Stimulated activated CD4-positive, alpha-beta T cell treated with anti-CD3 and anti-CD28 coated beads, Interleukin-4, amount 100 ng/mL, for 24 hours (primary cell): ENCODE measurements around the gene GRIK4.
A peak's percentile ranks its signal among the peaks of the same experiment; 100 is the strongest.

Experiments used
- DNase-seq: peaks from one replicate; pipeline ENCODE4 v3.0.0-alpha.2; 2020

GRIK4 gene

DNA sequence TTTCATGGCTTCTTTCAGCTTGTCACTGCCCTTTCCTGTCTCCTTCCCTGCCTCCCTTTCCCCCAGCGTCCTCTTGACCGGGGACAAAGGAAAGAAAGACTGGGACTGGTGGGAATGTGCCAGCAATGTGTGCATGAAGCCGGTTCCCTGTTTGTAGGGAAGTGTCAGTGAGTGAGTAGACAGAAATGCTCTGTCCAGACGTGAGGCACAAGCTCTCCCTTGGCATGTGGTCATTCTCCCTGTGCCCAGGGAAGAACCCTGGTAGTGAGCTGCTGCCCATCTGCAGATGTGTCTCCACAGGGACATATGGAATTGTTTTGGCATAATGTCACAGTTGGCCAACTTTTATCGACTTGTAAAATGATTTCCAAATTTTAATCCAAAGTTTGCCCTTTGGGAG is 426.0 kb downstream of the GRIK4 start:
- no peak for DNase-seq

DNA sequence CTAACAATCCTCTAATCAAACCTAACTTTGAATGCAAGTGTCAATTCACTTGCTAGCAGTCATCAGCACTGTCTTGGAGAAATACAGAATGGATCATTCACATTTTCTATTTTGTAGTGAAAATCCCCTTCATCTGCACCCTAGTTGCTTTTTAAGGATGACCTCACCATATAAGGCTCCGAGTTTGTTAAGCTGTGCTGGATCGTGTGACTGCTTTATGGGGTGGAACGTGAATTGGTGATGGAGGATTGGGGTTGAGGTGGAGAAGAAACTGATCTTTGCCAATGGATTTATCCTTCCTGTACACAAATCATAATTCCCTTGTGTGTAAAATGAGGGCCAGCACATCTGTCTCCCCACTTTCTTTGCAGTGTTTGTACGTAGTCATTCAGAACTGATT is 426.7 kb downstream of the GRIK4 start:
- DNase-seq: no peak

DNA sequence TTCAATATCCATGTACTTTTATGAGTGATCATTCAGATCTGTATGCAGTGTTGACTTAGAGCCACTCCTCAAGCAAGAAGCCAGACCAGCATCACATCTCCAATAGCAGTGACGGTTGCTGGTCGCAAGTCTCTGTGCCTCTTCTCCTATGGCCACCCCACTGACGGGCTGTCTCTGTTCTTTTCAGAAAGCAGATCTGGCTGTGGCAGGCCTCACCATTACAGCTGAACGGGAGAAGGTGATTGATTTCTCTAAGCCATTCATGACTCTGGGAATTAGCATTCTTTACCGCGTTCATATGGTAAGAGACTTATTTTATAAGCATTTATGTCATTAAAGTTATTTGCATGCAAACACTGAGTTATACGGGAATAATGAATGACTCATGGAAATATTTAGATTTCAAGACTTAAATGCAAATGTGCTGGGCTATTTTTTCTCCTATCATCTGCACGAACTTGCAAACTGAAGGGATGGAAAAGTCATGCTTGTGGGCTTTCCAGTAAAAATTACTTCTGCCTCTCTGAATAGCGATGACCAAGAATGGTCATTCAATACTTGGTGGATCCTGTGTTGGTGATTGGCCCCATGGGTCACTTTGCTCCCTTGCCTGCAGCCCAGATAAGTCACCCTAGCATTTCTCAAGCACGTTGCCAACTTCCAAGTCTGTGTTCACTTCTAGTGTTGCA is 428.8 kb downstream of the GRIK4 start:
- DNase-seq: no peak

DNA sequence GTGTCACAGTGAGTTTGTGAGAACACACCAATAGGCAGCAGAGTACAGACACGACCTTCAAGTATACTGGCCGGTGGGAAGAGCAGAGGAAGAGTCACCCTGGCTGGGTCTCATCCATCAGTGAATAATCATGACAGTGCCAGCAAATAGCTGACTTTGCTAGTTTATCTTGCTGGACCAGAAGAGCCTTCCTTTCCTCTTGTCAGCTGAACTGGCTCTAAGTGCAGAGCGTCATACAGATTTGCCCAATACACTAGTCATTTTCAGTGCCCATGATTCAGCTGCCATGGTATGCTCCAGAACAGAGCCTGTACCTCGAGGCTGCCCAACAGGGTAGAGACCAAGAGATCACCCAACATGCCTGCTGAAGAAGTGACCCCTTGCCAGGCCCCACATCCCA is 429.5 kb downstream of the GRIK4 start:
- no peak for DNase-seq

DNA sequence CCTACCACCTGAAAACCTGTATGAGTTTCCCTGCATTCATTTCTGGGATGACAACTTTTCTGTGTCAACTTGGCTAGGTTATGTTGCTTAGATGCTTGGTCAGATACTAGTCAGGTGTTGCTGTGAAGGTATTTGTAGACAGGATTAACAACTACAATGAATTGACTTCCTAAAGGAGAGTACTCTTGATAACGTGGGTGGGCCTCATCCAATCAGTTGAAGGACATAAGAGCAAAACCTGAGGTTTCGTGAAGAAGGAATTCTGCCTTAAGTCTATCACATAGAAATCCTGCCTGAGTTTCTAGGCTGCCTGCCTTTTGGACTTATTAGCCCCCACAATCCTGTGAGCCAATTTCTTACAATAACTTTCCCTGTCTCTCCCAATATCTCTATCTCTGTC is 431.2 kb downstream of the GRIK4 start:
- no peak for DNase-seq

DNA sequence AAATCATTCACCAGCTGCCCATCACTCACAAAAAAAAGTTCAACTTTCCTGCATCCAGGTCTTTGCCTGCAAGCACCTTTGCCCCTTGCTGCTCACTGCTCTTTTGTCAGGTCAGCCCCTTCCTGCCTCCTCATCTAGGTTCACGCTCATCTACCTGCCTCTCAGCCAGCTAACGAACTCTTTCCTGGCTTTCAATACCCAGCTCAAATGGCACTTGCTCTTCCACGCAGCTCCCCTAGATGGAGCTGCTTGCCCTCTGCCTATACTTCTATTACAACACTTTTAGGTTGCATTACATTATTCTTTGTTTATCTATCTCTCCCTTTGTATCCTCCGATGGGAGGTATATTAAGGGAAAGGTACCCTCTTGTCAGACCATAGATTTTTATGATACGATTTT is 433.5 kb downstream of the GRIK4 start:
- DNase-seq: no peak

DNA sequence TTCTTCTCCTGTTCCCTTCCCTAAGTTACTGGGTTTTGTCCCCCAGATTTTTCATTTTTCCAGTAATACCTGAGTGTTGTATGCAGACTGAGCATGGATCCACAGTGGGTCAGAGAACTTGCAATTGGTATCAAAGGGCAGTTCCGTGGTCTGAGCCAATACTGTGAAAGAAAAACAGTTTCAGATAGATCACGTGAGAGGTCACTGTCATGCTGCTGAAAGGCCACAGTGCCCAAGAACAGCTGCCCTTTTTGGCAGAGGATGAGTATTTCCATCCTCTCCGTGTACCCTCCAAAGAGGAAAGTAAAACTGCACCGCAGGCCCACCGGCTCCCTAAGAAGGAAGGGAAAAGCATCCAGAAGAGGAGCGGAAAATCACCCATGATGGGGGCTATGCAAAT is 439.3 kb downstream of the GRIK4 start:
- DNase-seq: no peak

DNA sequence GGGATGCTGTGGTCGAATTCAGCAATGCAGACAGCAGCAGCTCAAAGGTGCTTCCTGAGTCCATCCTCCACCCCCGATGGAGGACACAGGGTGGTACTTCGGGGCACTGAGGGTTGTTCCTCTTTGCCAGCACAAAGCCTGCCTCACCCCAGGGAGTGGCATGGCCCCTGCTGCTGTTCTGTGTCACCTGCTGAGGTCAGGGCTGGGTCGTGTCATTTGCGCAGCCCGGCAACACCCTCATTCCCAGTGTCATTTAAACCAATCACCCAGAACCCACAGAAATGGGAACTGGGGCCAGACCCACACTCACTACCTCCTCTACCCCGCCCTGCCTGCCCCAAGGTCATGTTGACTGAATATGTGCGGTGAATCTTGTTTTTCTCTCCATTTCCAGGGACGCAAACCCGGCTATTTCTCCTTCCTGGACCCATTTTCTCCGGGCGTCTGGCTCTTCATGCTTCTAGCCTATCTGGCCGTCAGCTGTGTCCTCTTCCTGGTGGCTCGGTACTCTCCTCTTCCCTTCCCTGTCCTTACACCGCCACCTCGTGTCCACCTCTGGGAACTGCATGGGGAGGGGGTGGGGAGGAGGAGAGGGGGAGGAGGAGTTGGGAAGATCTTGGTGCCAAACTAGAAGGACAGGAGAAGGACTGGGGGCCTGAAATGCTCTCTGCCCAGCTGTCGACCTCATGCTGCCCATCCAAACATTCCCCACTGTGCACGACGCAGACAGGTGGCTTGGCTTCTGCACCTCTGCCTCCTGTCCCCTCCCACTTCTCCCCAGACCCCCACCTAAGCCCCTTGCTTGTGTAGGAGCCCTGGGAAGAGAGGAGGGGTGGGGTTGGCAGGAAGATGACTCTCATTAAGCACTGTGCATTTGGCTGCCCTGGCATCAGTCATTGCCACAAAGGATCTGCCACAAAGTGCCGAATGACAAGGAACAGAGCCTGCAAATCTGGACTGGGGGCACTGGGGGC is 441.2 kb downstream of the GRIK4 start:
- peak; percentile 63 for DNase-seq

DNA sequence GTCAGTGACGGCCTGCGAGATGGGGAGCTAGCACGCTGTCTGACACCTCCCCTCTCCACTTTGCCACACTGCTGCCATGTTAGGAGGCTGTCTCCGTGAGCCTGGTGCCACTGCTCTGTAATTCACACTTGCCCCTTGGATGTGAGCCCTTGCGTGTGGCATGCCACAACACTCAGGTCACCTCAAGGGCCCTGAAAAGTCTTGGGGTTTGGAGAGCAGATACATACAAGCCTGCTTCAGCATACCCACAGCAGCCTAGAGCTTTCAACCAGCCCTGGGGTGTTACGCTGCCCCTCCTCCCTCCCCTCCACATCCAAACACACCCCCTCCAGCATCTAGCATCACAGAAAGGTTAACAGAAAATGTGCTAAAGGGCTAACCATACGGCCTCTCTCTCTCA is 442.8 kb downstream of the GRIK4 start:
- DNase-seq: no peak

DNA sequence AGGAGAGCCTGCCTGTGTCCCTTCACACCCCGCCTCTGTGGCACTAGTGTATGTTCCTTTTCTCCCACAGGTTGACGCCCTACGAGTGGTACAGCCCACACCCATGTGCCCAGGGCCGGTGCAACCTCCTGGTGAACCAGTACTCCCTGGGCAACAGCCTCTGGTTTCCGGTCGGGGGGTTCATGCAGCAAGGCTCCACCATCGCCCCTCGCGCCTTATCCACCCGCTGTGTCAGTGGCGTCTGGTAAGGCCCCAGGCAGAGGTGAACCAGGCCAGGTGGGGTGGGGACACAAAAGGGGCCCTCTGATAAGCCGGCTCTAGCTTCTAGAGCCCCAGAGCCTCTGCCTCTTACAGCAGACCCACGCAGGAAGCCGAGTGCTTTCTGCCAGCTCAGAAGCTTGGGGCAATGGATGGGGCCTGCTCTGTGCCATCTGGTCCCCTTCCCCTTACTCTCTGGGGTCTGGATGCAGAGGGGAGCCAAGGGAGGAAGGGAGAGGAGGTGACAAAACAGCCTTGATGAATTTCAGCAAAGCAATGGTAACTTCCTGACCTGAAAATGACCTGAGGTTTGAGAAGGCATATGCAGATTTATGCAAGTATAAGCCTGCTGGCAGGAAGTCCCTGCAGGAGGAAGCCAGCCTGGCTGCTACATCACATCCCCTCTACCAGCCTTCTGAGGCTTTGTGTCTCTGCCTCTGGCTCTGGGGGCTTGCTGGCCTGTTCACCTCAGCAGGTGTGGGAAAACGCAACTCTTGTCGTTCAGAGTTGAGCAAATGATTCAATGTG is 445.4 kb downstream of the GRIK4 start:
- no peak for DNase-seq

DNA sequence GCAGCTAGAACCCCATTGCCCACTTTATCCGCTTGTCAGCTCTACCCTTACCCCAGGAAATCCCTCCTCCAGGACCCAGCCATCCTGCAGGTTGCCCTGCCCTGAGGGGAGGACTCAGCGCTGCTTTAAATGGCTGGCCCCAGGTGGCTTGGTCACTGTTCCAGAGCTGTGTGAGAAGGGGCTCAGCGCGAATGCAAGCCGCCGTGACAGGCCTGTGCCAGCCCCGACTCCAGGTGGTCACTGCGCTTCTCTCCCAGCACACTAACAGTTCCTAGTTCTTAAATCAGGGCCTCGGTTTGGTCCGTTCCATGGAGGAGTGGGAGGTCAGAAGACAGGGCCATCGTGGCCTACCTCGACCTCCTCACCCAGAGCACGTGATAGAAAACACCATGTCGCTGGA is 446.6 kb downstream of the GRIK4 start:
- DNase-seq: no peak

DNA sequence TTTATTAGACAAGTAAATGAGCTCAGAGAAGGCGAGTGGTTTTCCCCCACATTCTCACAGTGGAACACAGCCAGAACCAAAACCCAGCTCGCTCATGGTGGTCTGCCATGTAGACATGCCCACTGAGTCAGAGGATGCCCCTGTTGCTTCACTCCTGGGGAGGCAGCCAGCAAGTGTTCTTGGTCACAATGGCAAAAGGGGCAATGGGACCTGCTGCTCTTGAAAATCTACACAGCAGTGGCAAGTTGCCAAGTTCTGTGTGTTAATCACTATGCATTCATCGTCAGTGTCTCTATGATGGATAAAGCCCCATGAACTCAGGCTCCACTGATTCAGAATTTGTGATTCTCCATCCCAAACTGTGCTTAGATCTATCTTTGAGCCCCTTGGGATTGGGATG is 447.6 kb downstream of the GRIK4 start:
- no peak for DNase-seq

DNA sequence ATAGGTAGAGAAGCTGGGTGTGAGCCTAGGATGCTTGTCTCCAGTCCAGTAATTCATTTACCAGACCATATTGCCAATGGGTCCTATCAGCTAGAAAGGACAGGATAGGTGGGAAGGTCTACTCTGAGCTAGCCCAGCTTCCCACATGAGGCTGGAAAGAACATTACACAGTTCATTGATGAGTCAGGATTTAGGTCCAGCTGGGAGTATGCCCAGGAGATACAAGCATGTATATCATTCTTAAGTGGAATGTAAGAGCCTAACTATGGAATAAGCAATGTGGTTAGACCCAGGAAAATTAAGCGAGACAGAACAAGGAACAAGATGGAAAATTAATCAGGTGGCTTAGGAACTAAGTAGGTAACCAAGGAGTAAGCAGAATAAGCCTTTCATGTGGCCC is 453.3 kb downstream of the GRIK4 start:
- DNase-seq: no peak

DNA sequence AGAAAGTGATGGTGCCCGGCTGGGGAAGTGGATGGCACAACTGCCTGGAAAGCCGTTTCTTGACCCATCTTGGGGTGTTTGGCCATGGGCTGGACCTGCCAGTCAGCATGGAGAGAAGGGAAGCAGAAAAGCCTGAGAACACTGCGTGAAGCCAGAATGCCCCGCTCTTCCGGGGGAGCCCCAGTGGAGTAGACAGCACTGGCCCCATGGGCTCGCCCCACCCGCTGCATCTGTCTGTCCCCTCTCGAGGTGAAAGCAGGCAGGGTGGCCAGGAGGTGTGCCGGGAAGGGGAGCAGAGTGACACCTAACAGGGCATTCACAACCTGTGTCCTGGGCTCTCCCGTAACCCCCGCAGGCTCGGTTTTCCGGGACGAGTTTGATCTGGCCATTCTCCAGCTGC is 455.3 kb downstream of the GRIK4 start:
- no peak for DNase-seq

DNA sequence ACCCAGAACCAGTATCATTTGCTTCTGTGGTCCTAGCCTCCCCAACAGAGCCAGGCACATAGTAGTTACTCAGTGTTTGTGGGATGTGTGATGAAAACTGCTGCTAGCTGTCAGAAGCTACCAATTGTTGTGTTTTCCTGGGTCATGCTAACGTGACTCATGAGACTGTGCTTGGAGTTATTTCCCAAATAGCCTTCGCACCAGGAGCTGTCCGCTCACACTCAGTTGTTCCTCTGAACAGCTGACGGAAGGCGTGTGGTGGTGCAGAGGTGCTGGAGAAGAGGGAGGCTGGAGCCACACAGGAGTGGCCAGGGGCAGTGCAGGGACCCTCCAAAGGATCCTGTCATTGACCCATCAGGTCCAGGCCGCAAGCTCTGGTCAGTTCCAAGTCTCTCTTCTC is 458.4 kb downstream of the GRIK4 start:
- no peak for DNase-seq

DNA sequence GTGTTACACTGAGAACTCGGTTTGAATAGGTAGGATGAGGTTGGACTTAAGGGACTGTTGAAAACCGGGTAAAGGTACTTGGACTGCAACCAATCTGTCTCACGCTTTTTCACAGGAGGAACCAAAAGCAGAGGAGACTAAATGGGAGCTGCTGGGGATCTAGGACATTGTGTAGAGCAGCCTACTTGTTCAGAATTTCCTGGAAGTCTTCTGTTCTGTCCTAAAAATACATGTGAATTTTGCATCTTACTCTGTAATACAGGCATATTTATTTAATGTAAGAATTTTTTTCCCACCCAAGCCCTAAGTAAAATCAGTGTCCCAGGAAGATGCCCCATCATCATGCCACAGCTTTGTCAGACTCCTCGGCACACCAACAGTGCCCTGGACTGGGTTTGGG is 460.3 kb downstream of the GRIK4 start:
- DNase-seq: no peak

DNA sequence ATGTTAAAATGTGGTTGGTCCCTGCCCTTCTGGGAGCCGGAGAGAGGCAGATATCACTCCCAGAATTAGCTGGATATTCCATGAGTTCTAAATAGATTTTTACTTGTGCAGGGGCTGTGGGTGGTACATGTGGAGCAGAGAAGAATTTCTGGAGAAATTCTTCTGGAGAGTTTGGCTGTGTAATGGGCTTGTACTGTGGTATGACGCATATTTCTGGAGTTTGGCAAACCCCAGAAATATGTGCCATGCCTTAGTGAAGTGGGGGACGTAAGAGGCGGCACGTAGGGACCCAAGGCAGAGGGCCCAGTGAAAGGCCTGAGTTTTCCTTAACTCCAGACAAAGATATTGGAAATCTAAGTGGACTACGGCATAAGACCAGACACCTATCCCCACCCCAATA is 461.1 kb downstream of the GRIK4 start:
- no peak for DNase-seq

DNA sequence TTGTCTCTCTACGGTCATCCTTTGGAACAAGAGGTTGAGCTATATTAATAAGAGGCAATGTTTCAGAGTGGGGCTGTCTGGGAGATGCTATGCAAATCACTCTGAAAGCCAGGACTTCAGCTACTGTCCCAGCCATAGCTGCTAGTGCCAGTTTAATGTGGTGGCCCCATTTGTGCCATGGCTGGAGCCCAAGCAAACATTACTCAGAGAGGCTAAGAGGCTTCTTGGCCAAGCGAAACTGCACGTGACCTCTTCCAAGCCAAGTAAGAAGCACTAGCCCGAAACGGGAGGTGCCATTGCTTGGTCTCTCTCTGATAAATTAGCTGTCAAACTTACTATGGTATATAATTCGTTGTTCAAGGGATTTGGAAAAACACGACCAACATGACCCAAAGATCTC is 462.0 kb downstream of the GRIK4 start:
- DNase-seq: no peak

DNA sequence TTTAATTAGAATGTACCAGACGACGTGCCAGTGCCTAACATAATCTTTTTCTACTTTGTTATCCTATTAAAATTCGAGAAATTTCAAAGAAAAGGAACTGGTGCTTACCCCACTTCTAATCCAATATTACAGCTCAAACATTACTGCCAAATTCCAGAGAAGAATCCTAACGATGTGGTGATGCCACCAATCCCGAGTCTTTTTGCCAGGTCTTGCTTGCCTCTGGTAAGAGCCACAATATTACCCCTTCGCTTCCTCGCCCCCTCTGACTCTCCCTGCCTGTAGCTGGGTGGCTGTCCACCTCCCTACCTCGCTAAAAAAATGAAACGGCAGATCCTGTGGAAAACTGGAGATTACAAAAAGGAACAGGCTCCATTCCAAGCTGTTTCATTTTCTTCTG is 462.9 kb downstream of the GRIK4 start:
- no peak for DNase-seq

DNA sequence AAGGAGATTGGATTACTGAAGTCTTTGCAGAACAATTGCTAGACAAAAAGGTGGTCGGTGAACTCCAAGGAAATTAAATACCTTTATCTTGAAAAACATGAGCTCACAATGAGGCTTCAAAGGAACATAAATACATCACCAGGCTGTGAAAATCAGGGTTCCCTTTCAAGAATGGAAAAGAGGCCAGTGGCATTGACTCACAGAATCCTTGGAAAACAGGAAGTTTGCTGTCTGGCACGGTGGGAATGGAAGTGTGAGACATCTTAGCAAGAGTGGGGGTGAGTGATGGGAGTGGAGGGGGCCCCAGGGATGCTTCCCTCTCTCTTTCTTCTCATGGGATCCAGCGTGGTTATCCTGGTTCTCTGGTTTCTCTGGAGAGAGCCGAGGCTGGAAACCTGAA is 463.4 kb downstream of the GRIK4 start:
- DNase-seq: no peak

DNA sequence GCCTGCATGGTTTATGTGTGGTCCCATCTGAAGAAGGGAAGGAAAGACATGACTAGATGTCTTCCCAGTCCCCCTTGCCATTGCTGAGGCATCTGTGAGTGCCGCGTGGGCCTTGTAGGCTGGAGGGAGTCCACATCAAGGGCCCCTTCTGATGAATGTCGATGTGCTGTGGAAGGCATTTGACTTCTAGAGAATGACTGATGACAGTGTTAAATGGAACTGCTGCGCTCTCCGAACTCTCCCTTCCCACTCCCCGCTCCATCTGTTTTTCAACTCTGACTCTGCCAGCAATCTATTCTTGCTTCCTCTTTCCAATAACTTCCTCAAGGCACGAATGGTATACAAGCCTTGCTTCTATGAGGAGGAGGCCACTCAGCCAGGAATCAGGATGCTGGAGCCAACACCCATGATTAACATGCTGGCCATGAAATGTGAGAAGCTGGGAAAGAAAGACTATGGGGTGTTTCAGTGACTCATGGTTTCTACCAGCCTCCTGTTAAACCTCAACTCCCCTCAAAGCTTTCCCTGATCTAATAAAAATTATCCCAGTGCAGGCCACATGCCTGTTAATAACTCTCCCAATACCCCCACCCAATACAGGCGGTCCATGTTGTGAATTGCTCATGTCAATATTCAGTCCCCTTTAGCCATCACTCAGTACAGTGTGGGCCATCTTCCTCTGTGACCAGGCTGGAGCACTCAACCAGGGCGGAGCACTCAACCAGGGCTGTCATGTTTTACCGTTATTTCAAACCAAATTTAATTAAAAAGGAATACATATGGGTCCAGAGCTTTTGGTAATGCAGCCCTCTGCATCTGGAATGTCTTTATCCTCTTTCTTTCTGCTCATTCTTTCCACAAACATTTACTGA is 466.0 kb downstream of the GRIK4 start:
- no peak for DNase-seq

DNA sequence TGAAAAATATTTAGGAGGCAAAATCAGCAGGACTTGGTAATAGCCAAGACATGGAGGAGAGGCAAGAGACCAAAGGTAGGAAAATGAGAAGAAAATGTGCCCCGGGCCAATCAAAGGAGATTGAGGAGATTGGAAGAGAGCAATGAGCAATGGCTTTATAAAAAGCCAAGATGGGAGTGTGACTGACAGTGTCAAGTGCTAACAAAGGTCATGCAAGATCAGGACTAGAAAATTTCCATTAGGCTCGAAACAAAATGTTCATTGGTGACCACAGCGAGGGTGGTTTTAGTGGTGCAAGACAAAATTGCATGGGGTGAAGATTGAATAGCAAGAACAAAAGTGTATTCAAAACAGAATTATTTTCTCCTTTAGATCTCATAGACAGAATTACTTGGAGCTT is 467.2 kb downstream of the GRIK4 start:
- no peak for DNase-seq
